Stimulated activated CD4-positive, alpha-beta T cell treated with anti-CD3 and anti-CD28 coated beads, Interleukin-15, amount 100 ng/mL, for 48 hours (primary cell): ENCODE results near the gene C17orf107.
"Not testable (repeated sequence)": the region's sequence is repeated elsewhere in the genome, so short reads cannot be mapped to it uniquely, and the experiment has no call there.

Experiments
- DNase-seq, 2 donors: peaks; one replicate each; pipeline ENCODE4 v3.0.0-alpha.2; 2020; ENCODE audit warnings: low read depth in 2 of 2

Gene C17orf107

DNA sequence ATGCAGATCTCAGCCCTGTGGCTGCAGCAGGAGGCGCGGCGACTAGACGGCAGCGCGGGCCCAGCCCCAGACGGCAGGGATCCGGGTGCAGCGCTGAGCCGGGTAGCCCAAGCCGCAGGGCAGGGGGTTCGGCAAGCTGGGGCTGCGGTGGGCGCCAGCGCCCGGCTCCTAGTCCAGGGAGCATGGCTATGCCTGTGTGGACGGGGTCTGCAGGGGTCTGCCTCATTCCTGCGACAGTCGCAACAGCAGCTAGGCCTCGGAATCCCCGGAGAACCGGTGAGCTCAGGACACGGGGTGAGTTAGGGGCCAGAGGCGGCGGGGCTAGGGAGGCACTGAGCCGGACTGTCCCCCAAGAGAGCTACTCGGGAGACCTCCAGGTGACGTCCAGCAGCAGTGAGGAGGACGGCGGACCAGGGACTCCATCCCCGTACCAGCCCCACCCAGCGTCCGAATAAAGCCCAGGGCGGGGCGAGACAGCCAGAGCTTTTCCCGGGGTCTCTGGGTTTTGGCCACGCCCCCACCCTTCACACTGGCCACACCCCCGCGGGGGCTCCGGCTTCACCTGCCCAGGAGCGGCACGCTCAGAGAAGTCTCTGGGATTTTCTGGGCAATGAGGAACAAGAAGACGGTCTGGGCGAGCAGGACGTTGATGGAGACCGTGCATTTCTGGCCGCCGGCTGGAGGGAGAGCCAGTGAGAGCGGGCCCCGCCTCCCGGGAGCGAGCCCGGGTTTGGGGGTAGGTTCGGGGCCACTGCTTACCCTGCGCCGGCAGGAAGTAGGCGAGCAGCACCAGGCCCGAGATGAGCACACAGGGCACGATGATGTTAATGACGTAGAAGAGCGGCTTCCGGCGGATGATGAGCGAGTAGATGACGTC, 1.1 kb downstream of the C17orf107 start:
- no peak for DNase-seq

DNA sequence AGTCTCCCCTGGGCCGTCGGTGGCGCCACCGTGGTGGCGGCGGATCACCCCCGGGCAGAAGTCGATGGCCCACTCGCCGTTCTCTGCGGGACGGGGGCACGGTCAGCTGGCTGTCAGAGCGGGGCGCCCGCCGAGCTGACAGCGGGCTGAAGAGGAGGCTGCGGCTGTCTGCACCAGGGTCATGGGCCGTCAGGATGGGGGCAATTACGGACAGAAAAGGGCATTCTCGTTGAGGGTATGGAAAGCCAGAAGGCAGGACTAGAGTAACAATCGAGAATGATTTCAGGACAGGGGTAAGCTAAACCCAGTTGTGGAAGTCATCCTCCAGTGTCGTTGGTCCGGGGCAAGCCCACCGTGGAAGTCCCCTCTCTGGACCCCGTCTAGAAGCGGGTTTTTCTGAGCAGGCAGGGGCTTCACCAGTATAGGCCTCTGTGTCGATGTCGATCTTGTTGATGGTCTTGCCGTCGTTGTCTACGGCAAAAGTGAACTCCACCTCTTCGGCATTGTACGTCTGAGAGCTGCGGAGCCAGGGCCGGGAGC, 1.8 kb downstream of the C17orf107 start:
- no peak for DNase-seq

- no peak for DNase-seq
Observed at GRCh38 chr17:4901648-4902344, 2.5 kb downstream of the C17orf107 start.

- no peak for DNase-seq
Observed at GRCh38 chr17:4902540-4902939, 3.2 kb downstream of the C17orf107 start.

DNA sequence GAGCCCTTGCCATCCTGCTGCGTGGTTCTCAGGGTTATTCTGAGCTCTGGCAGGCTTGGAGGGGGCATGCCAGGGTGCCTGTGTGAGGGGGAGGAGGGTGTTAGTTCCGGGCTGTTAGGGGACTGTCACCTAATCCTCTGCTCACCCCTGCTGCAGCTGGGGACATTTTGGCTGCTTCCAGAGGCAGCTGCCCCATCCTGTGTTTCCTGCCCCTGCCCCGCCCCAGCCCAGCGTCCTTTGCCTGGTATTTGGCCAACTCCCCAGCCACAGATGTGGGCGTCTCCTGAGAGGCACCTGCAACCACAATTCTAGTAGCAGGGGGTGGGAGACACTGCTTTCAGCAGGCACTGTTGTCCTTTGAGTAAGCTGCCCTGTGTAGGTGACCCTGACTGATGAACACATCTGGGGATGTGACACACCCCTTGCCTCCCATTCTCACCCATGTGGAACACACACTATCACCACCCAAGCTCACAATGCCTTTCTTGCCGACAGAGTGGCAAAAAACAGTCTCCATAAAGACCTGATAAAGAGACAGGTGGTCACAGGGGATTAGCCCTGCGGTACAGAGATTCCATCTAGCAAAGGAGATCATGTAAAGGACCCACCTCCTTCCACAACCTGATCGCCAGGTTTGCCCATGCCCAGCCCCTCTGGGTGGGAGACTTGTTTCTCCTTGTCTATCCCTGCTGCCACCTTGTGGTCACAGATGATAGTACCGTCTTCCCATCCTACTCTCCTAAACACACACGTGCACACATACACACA, 3.9 kb downstream of the C17orf107 start, which contains the start of gene CHRNE:
CHRNE (minus strand) TSS at position 48 of the 768 bp plus-strand sequence; CDS start at position 13, 35 bp downstream.
- DNase-seq: peak; percentile 67 to 71

DNA sequence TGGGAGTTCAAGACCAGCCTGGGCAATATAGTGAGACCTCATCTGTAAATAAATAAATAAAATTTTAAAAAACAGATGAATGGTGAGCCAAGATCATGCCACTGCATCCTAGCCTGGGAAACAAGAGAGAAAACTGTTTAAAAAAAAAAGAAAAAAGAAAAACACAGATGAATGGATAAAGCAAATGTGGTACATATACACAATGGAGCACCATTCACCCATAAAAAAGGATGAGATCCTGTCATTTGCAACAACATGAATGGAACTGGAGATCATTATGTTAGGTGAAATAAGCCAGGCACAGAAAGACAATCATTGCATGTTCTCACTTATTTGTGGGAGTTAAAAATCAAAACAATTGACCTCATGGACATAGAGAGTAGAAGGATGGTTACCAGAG, 7.3 kb downstream of the C17orf107 start:
- DNase-seq: not testable (repeated sequence)

DNA sequence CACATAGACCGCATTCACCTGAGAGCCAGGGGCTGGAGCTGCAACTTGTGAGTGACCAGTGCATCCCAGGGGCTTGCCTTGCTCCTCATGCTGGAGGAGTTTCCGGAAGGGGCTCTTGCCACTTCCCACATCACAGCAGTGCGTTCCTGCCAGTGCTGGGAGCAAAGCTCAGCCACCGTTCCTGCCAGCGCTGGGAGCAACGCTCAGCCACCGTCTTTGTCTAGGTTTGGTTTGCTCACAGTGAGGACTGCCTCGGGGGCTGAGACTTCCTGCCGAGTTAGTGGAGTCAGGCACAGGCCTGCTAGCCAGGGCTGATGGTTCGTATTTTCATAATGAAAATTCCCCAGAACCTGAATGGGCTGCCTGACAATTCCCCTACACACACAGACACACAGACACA, 9.0 kb downstream of the C17orf107 start:
- no peak for DNase-seq

DNA sequence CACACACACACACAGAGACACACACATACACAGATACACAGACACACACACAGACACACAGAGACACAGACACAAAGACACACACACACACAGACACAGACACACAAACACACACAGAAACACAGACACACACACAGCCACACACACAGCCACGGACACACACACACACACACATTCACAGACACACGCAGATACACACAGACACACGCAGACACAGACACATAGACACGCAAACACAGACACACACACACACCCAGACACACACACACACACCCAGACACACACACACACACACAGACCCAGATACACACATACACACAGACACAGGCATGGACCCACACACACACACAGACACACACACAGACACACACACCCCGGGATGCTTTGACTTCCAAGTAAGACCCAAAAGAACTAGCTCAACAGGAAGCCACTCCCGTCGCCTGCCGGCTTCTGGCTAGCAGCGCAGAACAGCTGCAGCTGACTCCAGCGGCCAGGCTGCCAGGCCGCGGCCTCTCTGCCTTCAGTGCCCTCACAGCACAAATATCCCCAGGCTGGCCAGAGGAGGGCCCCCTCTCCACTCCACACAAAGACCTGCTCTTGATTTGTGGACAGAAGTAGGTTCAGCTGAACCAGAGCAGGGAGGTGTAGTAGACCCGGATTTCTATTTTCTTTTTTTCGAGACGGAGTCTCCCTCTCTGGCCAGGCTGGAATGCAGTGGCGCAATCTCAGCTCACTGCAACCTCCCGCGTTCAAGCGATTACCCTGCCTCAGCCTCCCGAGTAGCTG, 9.6 kb downstream of the C17orf107 start:
- DNase-seq: peak; percentile 62 to 64

DNA sequence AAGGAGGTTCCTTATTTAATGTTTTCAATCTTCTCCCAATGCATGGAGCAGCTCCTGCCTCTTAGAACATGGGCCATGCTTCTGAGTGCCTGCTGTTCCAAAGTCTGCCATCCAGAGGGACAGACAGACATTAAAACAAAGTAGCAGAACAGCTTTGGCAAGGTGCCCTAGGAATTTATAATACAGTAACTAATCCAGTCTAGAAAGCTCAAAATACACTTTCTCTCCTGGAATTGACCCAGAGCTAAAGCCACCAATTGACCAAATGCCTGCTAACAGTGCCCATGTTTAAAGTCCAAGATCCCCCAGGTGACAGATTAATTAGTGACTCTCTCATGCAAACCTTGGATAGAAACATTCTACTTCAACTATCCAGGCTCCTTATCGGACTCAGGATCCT, 14.7 kb downstream of the C17orf107 start:
- no peak for DNase-seq

- DNase-seq: not testable (repeated sequence)
Observed at GRCh38 chr17:4914551-4914950, 15.2 kb downstream of the C17orf107 start.

DNA sequence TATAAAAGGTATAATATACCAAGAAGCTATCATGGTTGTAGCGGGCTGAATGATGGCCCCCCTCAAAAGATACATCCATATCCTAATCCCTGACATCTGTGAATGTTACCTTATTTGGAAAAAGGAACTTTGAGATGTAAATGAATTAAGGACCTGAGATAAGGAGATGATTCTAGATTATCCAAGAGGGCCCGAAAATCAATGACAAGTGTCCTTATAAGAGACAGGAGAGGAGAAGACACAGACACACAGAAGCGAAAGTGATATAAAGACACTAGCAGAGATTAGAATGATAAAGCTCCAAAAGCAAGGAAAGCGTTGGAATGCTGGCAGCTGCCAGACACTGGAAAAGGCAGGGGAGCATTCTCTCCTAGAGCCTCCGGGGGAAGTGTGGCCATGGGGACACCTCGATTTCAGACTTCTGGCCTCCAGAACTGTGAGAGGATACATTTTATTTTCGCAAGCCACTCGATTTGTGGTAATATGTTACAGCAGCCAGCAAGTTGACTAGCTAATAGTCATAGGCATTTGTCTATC, 20.2 kb downstream of the C17orf107 start:
- no peak for DNase-seq

DNA sequence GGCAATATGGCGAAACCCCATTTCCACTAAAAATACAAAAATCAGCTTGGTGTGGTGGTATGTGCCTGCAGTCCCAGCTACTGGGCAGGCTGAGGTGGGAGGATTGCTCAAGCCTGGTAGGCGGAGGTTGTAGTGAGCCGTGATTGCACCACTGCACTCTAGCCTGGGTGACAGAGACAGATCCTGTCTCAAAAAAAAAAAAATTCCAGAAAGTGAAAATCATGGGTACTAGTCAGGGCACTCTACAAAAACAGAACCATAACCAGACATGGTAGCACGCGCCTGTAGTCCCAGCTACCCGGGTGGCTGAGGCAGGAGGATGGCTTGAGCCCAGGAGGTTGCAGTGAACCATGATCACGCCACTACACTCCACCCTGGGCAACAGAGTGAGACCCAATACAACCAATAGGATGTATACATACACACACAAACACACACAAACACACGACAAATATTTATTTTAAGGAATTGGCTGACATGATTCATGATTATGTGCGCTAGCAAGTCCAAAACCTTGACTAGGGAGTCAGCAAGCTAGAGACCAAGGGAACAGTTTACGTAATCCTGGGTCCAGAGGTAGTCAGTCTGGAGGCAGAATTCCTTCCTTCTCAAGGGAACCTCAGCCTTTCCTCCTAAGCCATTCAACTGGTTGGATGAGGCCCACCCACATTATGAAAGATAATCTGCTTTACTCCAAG, 21.2 kb downstream of the C17orf107 start:
- no peak for DNase-seq

DNA sequence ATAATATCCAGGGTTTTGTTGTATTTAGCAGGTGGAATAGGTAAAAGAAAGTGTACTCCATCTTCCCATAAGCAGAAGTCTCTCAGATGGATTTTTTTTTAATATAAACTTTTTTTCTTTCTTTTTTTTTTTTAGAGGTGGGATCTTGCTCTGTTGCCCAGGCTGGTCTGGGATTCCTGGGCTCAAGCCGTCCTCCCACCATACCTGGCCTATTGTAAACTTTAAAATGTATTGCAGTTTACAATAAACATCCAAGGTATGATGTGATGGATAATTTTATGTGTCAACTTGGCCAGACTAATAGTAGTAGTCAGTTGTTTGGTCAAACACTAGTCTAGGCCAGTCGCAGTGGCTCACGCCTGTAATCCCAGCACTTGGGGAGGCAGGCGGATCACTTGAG, 22.0 kb downstream of the C17orf107 start:
- DNase-seq: no peak

DNA sequence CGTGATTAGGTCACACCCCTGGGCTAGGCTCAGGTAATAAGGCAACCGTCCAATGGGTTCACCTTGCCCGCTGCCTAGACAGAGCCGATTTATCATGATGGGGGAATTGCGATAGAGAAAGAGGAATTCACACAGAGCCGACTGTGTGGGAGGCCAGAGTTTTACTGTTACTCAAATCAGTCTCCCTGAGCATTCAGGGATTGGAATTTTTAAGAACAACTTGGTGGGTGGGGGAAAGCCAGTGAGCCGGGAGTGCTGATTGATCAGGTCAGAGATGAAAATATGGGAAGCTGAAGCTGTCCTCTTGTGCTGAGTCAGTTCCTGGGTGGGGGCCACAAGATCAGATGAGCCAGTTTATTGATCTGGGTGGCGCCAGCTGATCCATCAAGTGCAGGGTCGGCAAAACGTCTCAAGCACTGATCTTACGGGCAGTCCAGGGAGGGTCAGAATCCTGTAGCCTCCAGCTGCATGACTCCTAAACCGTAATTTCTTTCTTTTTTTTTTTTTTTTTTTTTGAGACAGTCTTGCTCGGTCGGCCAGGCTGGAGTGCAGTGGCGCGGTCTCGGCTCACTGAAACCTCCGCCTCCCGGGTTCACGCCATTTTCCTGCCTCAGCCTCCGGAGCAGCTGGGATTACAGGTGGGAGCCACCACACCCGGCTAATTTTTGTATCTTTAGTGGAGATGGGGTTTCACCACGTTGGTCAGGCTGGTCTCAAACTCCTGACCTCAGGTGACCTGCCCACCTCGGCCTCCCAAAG, 27.4 kb downstream of the C17orf107 start:
- DNase-seq: not testable (repeated sequence)

DNA sequence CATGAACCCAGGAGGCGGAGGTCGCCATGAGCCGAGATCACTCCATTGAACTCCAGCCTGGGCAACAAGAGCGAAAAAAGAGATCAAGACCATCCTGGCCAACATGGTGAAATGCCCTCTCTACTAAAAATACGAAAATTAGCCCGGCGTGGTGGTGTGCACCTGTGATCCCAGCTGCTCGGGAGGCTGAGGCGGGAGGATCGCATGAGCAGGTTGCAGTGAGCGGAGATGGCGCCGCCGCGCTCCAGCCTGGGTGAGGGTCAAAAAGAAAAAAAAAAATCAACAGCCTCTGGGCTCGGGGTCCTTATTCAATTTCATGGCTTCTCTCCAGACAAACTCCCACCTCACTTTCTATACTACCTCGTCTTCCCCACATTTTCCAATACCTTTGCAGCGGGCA, 29.5 kb downstream of the C17orf107 start:
- no peak for DNase-seq

- no peak for DNase-seq
Observed at GRCh38 chr17:4931963-4932362, 32.6 kb downstream of the C17orf107 start, which contains the start of gene GP1BA. TSS of gene GP1BA (plus strand) at chr17:4932277. CDS start at chr17:4932605, 328 bp downstream.

GRCh38 chr17:4932756-4933155, 33.4 kb downstream of the C17orf107 start:
- DNase-seq: no peak

DNA sequence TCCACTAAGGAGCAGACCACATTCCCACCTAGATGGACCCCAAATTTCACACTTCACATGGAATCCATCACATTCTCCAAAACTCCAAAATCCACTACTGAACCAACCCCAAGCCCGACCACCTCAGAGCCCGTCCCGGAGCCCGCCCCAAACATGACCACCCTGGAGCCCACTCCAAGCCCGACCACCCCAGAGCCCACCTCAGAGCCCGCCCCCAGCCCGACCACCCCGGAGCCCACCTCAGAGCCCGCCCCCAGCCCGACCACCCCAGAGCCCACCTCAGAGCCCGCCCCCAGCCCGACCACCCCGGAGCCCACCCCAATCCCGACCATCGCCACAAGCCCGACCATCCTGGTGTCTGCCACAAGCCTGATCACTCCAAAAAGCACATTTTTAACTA, 34.3 kb downstream of the C17orf107 start:
- DNase-seq: no peak
